Embryonic facial prominence (tissue), 1 donor: ENCODE results near the gene RAD51B.

Experiments
- DNase-seq: peaks from one replicate; pipeline ENCODE4 v3.0.0-alpha.2; 2016; ENCODE audit errors: extremely low spot score

Gene RAD51B

DNA sequence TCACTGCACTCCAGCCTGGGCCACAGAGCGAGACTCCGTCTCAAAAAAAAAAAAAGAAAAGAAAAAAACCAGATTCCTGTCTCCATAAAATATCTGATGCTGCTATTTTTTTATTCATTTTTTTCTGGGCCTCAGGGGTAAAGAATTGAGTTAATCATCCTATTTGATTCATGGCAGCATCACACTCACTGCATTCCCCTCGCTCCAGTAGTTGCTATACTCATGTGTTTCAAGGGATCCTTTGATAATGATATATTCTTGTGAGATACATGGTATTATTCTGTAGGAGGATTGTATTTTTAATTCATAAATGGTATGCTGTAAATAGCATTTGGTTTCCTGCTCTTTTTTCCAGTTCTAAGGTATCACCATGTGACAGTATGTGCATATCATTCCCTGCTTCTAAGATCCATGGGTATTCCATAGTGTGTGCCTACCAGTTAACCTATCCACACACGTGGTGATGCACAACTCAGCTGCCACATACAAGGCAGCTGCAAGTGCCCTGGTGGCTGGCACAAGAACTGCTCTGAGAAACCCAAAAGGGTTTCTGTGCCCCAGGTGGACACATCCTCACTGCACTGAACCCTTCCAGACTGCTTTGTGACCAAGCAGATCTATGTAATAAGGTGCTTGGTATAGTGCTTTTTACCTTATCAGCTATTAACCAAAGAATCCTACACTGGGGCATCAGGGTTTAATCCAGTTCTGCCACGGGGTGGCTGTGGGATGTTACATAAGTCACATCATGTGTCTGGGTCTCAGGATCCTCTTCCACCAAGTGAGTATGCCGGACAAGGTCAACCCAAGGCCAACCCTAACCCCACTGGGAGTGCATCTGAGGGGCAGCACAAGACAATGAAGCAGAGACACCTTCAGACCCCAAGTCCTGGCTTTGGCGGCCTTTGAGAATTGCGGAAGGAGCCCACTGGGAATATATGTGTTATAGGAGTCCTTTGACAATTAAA, 898.7 kb downstream of the RAD51B start:
- DNase-seq = no peak

DNA sequence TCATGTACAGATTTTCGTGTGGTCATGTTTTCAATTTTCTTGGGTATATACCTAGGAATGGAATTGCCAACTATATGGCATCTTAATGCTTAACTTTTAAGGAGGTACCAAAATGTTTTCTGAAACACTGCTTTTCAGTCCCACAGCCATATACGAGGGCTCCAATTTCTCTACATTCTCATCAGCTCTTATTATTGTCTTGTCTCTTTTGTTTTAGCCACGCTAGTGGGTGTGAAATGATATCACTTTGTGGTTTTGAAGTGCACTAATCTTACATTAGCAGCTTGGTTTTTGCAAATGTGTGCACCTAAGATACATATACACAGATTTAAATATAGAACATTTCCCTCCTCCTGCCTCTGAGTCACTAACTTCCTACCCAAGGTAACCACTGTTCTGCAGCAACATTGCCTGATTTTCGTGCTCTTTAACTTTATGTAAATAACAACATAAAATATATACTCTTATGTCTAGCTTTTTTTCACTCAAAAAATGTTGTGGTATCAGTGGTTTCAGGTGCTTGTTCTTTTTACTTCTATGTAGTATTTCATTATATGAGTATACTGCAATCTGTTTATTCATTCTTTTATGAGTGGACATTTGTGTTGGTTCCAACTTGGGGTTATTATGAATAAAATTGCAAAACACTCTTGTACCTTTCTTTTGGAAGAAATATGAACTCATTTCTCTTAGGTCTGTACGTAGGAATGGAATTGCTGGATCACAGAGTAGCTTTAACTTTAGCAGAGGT, 900.2 kb downstream of the RAD51B start:
- DNase-seq = no peak

DNA sequence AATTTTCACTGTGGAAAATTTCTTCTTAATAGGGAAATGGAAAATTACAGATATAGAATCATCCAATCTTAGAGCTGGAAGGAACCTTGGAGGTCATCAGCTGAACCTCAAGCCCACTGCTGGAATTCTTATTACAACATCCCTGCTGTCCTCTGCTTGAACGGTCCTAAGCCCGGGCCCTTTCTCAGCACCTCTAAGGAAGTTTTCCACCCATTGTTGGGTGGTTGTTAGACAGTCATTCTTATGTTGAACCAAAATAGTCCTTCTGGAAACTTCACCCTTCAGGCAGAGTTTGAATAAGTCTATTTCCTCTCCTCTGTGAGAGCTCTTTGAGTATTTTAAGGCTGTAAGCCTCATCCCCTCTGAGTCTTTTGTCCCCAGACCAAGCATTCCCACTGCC, 902.6 kb downstream of the RAD51B start:
- DNase-seq = no peak

- no peak for DNase-seq
These were observed 903.5 kb downstream of the RAD51B start for GRCh38 chr14:68722968-68723566.

- no peak for DNase-seq
These were observed 904.3 kb downstream of the RAD51B start for GRCh38 chr14:68723808-68724268.

DNA sequence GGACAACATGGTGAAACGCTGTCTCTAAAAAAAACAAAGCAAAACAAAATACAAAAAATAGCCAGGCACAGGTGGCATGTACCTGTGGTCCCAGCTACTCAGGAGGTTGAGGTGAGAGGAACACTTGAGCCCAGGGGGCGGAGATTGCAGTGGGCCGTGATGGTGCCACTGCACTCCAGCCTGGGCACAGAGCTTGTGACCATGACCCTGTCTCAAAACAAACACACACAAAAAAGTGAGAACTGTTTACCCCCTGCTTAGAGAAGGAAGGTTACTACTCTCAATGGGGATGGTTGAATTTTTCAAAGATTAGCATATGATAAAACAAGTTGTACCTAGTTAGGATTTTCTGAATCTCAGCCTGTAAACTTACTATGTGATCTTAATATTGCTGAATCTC, 905.3 kb downstream of the RAD51B start:
- DNase-seq = no peak

- DNase-seq = no peak
These were observed 906.6 kb downstream of the RAD51B start for GRCh38 chr14:68726093-68726695.

DNA sequence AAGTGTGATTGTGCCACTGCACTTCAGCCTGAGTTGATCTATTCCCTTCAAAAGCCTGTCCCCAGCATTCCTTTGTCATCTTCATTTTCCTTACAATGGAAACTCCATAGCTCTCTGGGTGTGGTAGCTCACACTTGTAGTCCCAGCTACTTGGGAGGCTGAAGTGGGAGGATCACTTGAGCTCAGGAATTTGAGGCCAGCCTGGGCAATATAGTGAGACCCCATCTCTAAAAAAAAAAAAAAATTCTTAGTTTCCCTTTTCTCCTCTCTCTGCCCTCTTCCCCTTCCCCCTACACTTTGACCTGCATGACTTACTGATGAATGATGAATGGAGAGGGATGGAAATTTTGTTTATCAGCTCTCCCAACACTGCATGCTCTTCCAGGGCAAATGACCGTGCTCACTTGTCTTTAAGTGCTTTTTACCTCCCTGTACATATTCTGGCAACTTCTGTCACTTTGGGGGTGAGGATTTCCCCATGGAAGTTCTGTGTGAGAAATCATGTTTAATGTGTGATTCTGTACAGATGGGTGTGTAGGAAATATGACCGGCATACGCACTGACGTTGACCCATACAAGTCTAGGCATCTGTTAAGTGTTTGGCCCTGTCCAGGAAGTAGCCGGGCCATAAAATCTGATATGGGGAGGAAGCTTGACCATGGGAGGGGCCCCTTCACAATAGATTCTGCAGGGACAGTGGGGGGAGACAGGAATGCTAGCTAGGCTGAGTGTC, 907.9 kb downstream of the RAD51B start:
- DNase-seq = no peak

- DNase-seq = no peak
These were observed 908.9 kb downstream of the RAD51B start for GRCh38 chr14:68728342-68729106.

DNA sequence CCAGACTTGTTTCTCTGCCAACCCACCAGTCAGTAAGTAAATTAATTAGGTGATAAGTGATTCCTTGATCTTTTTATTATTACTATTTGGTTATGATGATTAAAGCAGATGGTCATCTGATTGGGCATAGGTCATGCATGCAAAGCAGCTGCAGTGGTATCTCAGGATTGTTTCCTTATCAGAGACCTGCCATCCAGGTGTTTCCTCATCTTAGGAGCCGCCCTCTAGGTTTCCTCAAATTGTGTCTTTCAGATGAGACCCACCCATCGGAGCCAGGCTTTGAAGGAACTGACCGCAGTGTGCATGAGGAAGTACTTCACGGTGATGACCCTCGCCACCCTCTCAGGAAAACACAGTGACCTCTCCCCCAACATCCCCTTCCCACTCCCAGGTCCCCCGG, 910.0 kb downstream of the RAD51B start:
- no peak for DNase-seq

DNA sequence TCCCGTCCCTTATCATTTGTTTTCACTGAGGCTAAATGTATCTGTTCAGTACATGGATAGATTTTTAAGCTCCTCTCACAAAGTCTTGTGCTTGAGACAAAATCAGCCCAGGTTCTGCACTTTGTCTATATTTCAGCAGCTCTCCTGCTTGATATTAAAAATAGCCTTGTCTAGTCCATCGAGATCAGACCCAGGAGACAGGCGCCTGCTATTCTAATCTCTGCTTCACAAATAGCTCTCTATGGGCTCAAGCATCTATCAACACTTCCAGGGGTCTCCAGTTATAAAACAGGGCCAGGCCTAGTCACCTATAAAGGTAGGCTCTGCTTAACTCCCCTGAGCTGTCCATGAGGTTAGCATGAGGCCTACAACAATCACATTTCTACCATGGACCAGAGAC, 910.8 kb downstream of the RAD51B start:
- no peak for DNase-seq

DNA sequence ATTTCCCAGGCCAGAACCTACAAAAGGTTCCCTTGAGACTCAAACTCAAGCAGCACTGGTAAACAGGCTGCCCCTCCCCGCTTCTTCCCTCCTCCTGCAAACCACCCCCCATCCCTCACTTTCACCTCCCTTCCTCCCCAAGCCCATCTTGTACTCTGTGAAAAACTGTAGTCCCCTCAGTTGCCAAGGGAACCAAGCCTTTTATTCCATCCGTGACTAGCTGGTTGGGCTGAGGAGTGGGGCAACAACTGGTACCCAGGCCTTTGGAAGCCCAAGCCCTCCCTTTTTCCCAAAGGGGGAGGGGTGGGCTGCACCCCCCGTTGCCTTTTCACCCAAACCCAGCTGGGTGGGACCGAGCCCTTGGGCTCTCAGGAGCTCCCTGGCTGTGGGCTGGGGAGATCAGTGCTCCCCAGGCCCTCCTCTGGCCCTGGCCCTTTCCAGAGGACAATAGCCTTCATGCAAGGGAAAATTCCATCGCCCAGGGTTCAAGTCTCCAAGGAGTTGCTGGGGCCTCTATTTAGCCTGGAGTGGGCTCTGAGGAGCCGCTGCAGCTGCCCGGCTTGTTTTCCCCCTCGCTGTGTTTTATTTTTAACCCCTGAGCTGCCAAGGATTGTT, 911.3 kb downstream of the RAD51B start:
- no peak for DNase-seq

- DNase-seq = no peak
These were observed 913.7 kb downstream of the RAD51B start for GRCh38 chr14:68733086-68733914.

- no peak for DNase-seq
These were observed 914.7 kb downstream of the RAD51B start for GRCh38 chr14:68734231-68734732.

- DNase-seq = no peak
These were observed 916.3 kb downstream of the RAD51B start for GRCh38 chr14:68735856-68736255.

- DNase-seq = no peak
These were observed 916.9 kb downstream of the RAD51B start for GRCh38 chr14:68736471-68736871.

DNA sequence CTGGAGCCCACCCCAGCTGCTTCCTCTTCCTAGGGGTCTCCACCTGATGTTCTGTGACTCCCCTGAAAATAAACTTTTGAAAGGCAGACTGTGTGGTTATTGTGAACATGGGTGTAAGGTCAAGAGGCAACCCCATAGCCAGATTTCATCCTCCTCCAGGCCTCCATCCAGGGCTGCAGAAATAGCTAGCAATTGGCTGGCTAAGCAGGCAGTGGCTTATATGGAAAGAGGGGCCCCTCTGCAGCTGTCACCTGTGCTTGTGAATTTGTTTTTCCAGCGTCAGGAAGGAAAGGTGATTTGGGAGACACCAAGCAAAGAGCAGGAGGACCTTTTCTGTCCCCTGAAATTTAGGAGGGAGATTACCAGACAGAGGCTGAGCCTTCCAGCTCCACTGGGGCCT, 917.5 kb downstream of the RAD51B start:
- DNase-seq = no peak

DNA sequence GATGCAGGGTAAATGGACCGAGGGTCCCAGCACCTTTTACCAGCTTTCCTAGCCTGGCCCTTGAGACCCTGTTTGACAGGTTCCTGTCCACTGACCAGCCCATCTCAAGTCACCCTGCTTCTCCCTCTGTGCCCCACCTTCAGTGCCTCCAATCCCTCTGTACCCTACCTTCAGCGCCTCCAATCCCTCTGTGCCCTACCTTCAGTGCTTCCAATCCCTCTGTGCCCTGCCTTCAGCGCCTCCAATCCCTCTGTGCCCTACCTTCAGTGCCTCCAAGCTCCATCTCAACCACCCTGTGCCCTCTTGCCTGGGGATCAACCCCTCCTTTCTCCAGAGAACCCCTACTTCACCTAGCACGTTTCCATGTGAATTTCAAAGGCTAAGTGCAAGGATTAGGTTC, 919.0 kb downstream of the RAD51B start:
- DNase-seq = no peak

GRCh38 chr14:68739701-68740100, 920.1 kb downstream of the RAD51B start:
- no peak for DNase-seq
